ENCODE measurements around the gene DSTYK. TPM values are rescaled to one million over a fixed set of nuclear protein-coding genes. Genes with fewer than 3 reads are reported as not detected.

Gene DSTYK
- polyA plus RNA-seq, 6 donors from 2014 or later, result 4.5 to 7.6 (median 5.8) TPM

DNA sequence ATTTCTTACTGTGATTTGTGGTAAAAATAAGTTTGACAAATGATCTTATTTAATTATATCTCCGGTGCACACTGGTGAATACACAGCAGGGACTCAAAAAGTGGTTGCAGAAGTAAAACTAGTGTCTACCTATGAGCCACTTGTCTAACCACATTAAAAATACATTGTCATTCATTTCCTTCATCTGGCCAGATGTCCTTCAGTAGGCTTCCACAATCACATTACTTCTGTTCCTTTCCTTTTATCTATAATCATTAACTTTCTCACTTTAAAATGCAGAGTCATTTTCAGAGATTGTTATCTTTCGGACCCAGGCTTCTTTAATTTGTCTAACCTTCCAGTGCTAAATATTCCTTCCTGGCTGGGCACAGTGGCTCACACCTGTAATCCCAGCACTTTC lies 92.8 kb downstream of the DSTYK start:
- Mint-ChIP-seq H3K4me1 (peaks cover 35 to 55% (median 42%) of the 10 kb centered on the region in 3 donors), H3K27me3 (no peaks in the 10 kb centered on the region), H3K9me3 (no peaks in the 10 kb centered on the region), H3K27ac (peak overlapping the region in 3 of 6 donors; percentile 18 to 66 (median 44)), H3K36me3 (no peaks in the 10 kb centered on the region), H3K4me3 (peak overlapping the region in 5 of 8 donors; percentile 1 to 96 (median 44))
- DNase-seq (no peak), ATAC-seq (ENCODE audit: low read depth in 2 of 2) (no peak)

DNA sequence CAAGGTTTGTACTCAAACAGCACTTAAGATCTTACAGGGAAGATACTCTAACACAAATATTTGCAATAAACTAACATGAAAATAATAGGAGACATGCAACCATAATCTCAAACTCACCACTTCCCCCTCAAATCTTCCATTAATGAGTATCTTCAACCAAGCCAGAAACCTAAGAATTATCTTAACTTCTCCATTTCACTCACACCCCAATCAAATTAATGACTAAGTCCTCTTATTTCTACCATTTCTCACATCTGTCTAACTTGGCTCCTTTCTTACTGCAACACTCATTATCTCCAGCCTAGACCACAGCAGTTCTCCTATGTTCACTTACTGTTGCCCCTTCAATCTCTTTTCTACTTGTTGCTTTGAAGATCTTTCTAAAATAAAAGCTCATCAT lies 100.1 kb downstream of the DSTYK start:
- no peaks in the 10 kb centered on the region for H3K27me3 Mint-ChIP-seq
- no peaks in the 10 kb centered on the region for H3K9me3 Mint-ChIP-seq
- ATAC-seq (ENCODE audit: low read depth in 2 of 2), result peak; percentile 21 to 49
- H3K36me3 Mint-ChIP-seq, result peaks cover 10 to 24% of the 10 kb centered on the region in 2 donors
- no peak overlapping the region for H3K4me3 Mint-ChIP-seq
- H3K4me1 Mint-ChIP-seq, result peaks cover 14 to 30% (median 15%) of the 10 kb centered on the region in 3 donors
- no peak for DNase-seq
- peak overlapping the region in 4 of 6 donors; percentile 4 to 62 (median 32) for H3K27ac Mint-ChIP-seq

DNA sequence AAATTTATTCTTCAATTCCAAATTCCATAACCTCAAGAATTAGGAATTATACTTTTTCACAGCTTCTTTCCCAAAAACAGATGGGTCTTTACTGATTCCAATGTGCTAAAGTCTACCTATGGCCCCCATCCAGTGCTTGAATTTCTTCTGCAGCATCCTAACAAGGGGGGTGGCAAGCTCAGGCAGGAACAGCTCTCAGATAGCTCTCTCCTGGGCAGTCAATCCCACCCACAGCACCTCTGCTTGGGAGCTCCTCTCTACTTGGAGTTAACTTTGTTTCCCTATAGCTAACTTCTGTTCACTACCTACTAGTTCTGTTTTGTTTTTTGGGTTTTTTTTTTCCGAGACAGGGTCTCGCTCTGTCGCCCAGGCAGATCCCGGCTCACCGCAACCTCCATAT lies 101.8 kb downstream of the DSTYK start:
- Mint-ChIP-seq H3K27ac (peak overlapping the region in 2 of 6 donors; percentile 19 to 32), H3K27me3 (no peaks in the 10 kb centered on the region), H3K4me3 (no peak overlapping the region), H3K9me3 (no peaks in the 10 kb centered on the region), H3K4me1 (peaks cover 14 to 26% (median 14%) of the 10 kb centered on the region in 3 donors), H3K36me3 (peaks cover 10 to 30% of the 10 kb centered on the region in 2 donors)
- ATAC-seq (ENCODE audit: low read depth in 2 of 2), result no peak
- DNase-seq, result no peak

DNA sequence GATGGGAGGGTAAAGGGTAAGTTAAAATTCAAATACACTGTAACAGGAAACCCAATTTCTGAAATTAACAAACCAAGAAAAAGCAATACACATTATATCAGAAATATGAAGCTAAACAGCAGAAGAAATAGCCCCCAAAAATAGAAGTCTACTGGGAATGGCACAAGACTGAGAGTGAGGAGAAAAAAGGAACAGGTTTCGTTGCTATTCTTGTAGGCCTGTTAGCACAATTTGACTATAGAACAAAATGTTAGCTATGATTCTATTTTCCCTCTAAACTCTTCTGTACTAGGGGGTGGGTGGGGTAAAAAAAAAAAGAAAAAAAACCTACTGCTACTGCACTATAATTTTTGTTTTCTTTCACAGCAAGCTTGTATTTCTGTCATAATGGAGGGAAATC lies 102.2 kb downstream of the DSTYK start:
- H3K36me3 Mint-ChIP-seq, result peaks cover 10 to 30% of the 10 kb centered on the region in 2 donors
- ATAC-seq (ENCODE audit: low read depth in 2 of 2) (no peak), DNase-seq (no peak)
- no peak overlapping the region for H3K27ac Mint-ChIP-seq
- H3K27me3 Mint-ChIP-seq, result no peaks in the 10 kb centered on the region
- H3K9me3 Mint-ChIP-seq, result no peaks in the 10 kb centered on the region
- peaks cover 14 to 26% (median 14%) of the 10 kb centered on the region in 3 donors for H3K4me1 Mint-ChIP-seq
- no peak overlapping the region for H3K4me3 Mint-ChIP-seq

DNA sequence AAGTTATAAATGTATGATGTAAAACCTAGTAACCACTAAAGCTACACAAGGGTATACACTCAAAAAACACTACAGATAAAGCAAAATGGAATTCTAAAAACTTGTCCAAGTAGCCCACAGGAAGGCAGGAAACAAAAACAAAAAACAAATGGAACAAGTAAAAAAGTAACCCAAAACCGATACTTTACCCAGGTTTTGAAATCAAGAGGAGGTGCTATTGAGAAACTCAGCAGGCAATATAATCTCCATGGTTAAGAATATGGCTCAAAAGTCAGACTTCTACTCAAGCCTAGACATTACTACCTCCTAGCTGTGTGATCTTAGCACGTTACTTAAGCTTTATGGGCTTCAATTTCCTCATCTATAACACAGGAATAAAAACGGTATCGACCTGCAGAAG lies 103.0 kb downstream of the DSTYK start:
- DNase-seq (no peak), ATAC-seq (ENCODE audit: low read depth in 2 of 2) (no peak)
- Mint-ChIP-seq H3K27me3 (no peaks in the 10 kb centered on the region), H3K4me3 (no peak overlapping the region), H3K36me3 (peaks cover 15 to 33% of the 10 kb centered on the region in 2 donors), H3K9me3 (no peaks in the 10 kb centered on the region), H3K27ac (peak overlapping the region in 1 of 6 donors; percentile 46), H3K4me1 (peaks cover 14 to 26% (median 14%) of the 10 kb centered on the region in 3 donors)

DNA sequence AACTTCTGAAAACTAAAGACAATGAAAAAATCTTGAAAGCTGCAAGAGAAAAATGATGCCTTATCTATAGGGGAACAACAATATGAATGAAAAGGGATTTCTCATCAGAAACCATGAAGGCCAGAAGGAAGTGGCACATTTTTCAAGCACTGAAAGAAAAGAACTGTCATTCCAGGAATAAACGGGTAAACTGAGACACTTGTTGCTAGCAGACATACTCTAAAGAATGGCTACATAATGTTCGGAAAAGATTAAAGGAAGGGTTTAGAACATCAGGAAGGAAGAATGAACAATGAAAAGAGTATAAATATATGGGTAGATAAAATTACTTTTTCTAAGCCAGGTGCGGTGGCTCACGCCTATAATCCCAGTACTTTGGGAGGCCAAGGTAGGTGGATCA lies 104.2 kb downstream of the DSTYK start:
- Mint-ChIP-seq H3K36me3 (peaks cover 20 to 32% of the 10 kb centered on the region in 2 donors), H3K4me1 (peaks cover 14 to 26% (median 14%) of the 10 kb centered on the region in 3 donors), H3K4me3 (no peak overlapping the region), H3K27ac (peak overlapping the region in 1 of 6 donors; percentile 14), H3K27me3 (no peaks in the 10 kb centered on the region), H3K9me3 (no peaks in the 10 kb centered on the region)
- ATAC-seq (ENCODE audit: low read depth in 2 of 2) (no peak), DNase-seq (no peak)

DNA sequence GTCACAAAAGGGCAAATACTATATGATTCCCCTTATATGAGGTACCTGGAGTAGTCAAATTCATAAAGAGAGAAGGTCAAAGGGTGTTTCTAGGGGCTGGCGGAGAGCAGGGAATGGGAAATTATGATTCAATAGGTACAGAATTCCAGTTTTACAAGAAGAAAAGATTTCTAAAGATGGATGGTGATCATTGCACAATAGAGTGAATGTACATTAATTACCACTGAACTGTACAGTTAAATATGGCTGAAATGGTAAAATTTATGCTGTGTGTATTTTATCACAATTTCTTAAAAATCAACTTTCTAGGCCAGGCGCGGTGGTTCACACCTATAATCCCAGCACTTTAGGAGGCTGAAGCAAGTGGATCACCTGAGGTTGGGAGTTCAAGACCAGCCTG lies 109.1 kb downstream of the DSTYK start:
- Mint-ChIP-seq H3K36me3 (peaks cover 26 to 52% of the 10 kb centered on the region in 2 donors), H3K4me3 (no peak overlapping the region), H3K27ac (peak overlapping the region in 1 of 6 donors; percentile 33), H3K27me3 (no peaks in the 10 kb centered on the region), H3K9me3 (no peaks in the 10 kb centered on the region), H3K4me1 (peaks cover 0 to 10% (median 3%) of the 10 kb centered on the region in 3 donors)
- ATAC-seq (ENCODE audit: low read depth in 2 of 2) (no peak), DNase-seq (no peak)

DNA sequence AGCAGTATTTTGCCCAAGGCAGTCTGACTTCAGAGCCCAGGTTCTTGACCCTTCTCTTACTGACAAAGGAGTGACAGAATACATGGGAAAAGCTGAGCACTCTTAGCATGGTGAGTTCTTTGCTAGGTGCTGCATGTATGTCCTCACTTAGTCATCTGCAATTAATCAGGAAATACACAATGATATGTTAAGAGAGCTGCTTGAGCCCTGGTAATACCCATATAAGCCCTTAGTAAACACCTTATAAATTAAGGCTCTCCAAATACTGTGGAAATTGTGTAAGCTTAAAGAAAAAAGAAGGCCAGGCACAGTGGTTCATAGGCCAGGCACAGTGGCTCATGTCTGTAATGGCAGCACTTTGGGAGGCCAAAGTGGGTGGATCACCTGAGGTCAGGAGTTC lies 113.3 kb downstream of the DSTYK start:
- H3K36me3 Mint-ChIP-seq, result peaks cover 42 to 56% of the 10 kb centered on the region in 2 donors
- ATAC-seq (ENCODE audit: low read depth in 2 of 2), result no peak
- no peaks in the 10 kb centered on the region for H3K27me3 Mint-ChIP-seq
- H3K27ac Mint-ChIP-seq, result peak overlapping the region in 1 of 6 donors; percentile 19
- H3K9me3 Mint-ChIP-seq, result no peaks in the 10 kb centered on the region
- DNase-seq, result no peak
- no peaks in the 10 kb centered on the region for H3K4me1 Mint-ChIP-seq
- H3K4me3 Mint-ChIP-seq, result no peak overlapping the region

DNA sequence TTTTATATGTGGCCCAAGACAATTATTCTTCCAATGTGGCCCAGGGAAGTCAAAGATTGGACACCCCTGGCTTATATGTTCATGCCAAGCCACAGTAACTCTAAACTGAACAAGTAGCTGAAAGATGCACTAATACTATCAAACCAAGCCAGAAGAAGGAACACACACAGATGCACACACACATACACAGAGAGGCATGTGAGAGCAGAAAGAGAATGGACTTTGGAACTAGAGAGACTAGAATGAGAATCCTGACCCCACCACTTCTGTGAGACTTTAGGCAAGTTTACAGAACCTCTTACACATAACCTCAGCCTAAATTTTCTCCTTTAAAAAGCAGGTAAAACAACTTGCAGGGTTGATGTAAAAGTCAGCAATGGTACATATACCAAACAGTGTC lies 116.1 kb downstream of the DSTYK start:
- Mint-ChIP-seq H3K36me3 (peaks cover 40 to 51% of the 10 kb centered on the region in 2 donors), H3K4me1 (no peaks in the 10 kb centered on the region), H3K9me3 (no peaks in the 10 kb centered on the region), H3K4me3 (no peak overlapping the region), H3K27ac (peak overlapping the region in 1 of 6 donors; percentile 82), H3K27me3 (no peaks in the 10 kb centered on the region)
- ATAC-seq (ENCODE audit: low read depth in 2 of 2), result no peak
- DNase-seq, result no peak

Other genes starting within 250 kb of the DSTYK start
- gene CNTN2, start 168.5 kb downstream of the DSTYK start, polyA plus RNA-seq (ENCODE audit: low read depth in 6 of 6), result not detected
- gene TMEM81, start 127.2 kb downstream of the DSTYK start, polyA plus RNA-seq (ENCODE audit: low read depth in 6 of 6), result under 1 TPM in 5 of 6 donors, not detected in 1; 0.26 to 0.81 (median 0.55) TPM
- 10 to 100 TPM in 5 of 6 donors, 1 to 10 TPM in 1; 7.8 to 21.2 (median 18.9) TPM for gene RBBP5, start 89.7 kb downstream of the DSTYK start, polyA plus RNA-seq (ENCODE audit: low read depth in 6 of 6)
- gene TMCC2, start 16.2 kb upstream of the DSTYK start, polyA plus RNA-seq (ENCODE audit: low read depth in 6 of 6), result under 1 TPM in 5 of 6 donors, not detected in 1; 0.12 to 0.77 (median 0.50) TPM
- gene NUAK2, start 110.0 kb upstream of the DSTYK start, polyA plus RNA-seq (ENCODE audit: low read depth in 6 of 6), result 100 to 1,000 TPM; 103 to 166 (median 113) TPM
- 1 to 10 TPM in 1 of 6 donors, under 1 TPM in 4, not detected in 1; 0.26 to 1.3 (median 0.77) TPM for gene KLHDC8A, start 145.2 kb upstream of the DSTYK start, polyA plus RNA-seq (ENCODE audit: low read depth in 6 of 6)
- not detected for gene LEMD1, start 210.4 kb upstream of the DSTYK start, polyA plus RNA-seq (ENCODE audit: low read depth in 6 of 6)
- not detected for gene BLACAT1, start 244.3 kb upstream of the DSTYK start, polyA plus RNA-seq (ENCODE audit: low read depth in 6 of 6)

All from naive B cell (primary cell).